ENCODE data around the gene C1GALT1. TPM values are rescaled to one million over a fixed set of nuclear protein-coding genes. Genes with fewer than 3 reads are reported as not detected.

C1GALT1 gene
- total RNA-seq, 1 experiment from 2014 or later: 54.2 TPM

GRCh38 chr7:7181519-7182155, 707 bp upstream of the C1GALT1 start:
- TSS peak; percentile 97 for BruUV-seq (replicated peaks)
- ChIA-PET CTCF (interaction anchor here (0.7 to 1.3 kb wide), 4 partner anchors 69 to 235 kb away, joined by 3 to 4 read pairs (median 4); no protein-coding TSS in a partner anchor), POLR2A (ENCODE audit: unreplicated experiment) (interaction anchor here (0.5 to 0.7 kb wide), 6 partner anchors 20 to 526 kb away, joined by 3 to 6 read pairs (median 3); no protein-coding TSS in a partner anchor)
- Histone ChIP-seq H3K4me2 (peak overlapping the region; percentile 83), H3K4me3 (peak overlapping the region; percentile 67), H3K36me3 (ENCODE audit: low read depth) (peaks cover 7% of the 10 kb centered on the region; the same call in 1 of the 2 replicates), H3K27me3 (ENCODE audit: insufficient read depth, low read depth) (no peaks in the 10 kb centered on the region), H3K9me3 (ENCODE audit: insufficient read depth, low read depth) (no peaks in the 10 kb centered on the region; the same call in 1 of the 2 replicates), H3K27ac (peak overlapping the region; percentile 88), H3F3A (ENCODE audit: insufficient read depth, low read depth) (peaks cover 32% of the 10 kb centered on the region), H2AFZ (peak overlapping the region; percentile 83), H3K4me1 (replicated peaks; ENCODE audit: insufficient read depth) (peaks cover 49% of the 10 kb centered on the region), H4K20me1 (ENCODE audit: insufficient read depth) (no peaks in the 10 kb centered on the region), H3K79me2 (ENCODE audit: low read depth) (peaks cover 35% of the 10 kb centered on the region), H3K9me2 (ENCODE audit: insufficient read depth) (no peaks in the 10 kb centered on the region)
- DNase-seq: peak; percentile 48 to 70
- no peak for TF ChIP-seq EZH2 (IDR thresholded peaks at IDR 0.05; ENCODE audit: low read depth)
- intact Hi-C loops (cut with micrococcal nuclease; ENCODE audit: unreplicated experiment): loop anchor here (1.0 to 10.0 kb wide), 11 partner anchors 59 to 1113 kb away; partner anchors contain the start of genes MIOS and UMAD1

- TSS peak; percentile 49 for BruUV-seq (replicated peaks)
- peak overlapping the region; percentile 49 for H3K27ac ChIP-seq
- H3K27me3 ChIP-seq (ENCODE audit: insufficient read depth, low read depth): no peaks in the 10 kb centered on the region
- H3K4me2 ChIP-seq: peak overlapping the region; percentile 84
- H2AFZ ChIP-seq: peak overlapping the region; percentile 96
- H3K36me3 ChIP-seq (ENCODE audit: low read depth): peaks cover 7% of the 10 kb centered on the region; the same call in 1 of the 2 replicates
- POLR2A ChIA-PET (ENCODE audit: unreplicated experiment): interaction anchor here (0.6 to 0.7 kb wide), 2 partner anchors 165 to 255 kb away, joined by 5 to 12 read pairs; no protein-coding TSS in a partner anchor
- no peaks in the 10 kb centered on the region for H4K20me1 ChIP-seq (ENCODE audit: insufficient read depth)
- H3K4me1 ChIP-seq (replicated peaks; ENCODE audit: insufficient read depth): peaks cover 33% of the 10 kb centered on the region
- CTCF ChIA-PET: interaction anchor here (0.7 kb wide), 2 partner anchors 233 to 253 kb away, joined by 3 to 4 read pairs; no protein-coding TSS in a partner anchor
- H3K9me3 ChIP-seq (ENCODE audit: insufficient read depth, low read depth): no peaks in the 10 kb centered on the region; the same call in 1 of the 2 replicates
- H3F3A ChIP-seq (ENCODE audit: insufficient read depth, low read depth): peaks cover 18% of the 10 kb centered on the region; the same call in 1 of the 2 replicates
- H3K79me2 ChIP-seq (ENCODE audit: low read depth): peaks cover 39% of the 10 kb centered on the region
- no peak for TF ChIP-seq EZH2 (IDR thresholded peaks at IDR 0.05; ENCODE audit: low read depth)
- no peak for TF ChIP-seq CTCF (conservative IDR thresholded peaks at IDR 0.05)
- H3K9me2 ChIP-seq (ENCODE audit: insufficient read depth): no peaks in the 10 kb centered on the region
- H3K4me3 ChIP-seq: peak overlapping the region; percentile 67
- intact Hi-C loops (cut with micrococcal nuclease; ENCODE audit: unreplicated experiment): loop anchor here (2.0 to 10.0 kb wide), 6 partner anchors 58 to 1112 kb away; partner anchors contain the start of gene UMAD1
- peak; percentile 50 to 77 for DNase-seq
Observed at GRCh38 chr7:7183061-7183837, 905 bp downstream of the C1GALT1 start.

GRCh38 chr7:7183838-7184463, 1.6 kb downstream of the C1GALT1 start:
- DNase-seq: no peak
- ChIA-PET POLR2A (ENCODE audit: unreplicated experiment) (interaction anchor here (0.6 to 1.0 kb wide), 4 partner anchors 166 to 813 kb away, joined by 3 to 6 read pairs (median 4); no protein-coding TSS in a partner anchor), CTCF (interaction anchor here (0.7 kb wide), 1 partner anchor 232 kb away, joined by 3 read pairs; no protein-coding TSS in a partner anchor)
- peaks cover 42% of the 10 kb centered on the region for H3K79me2 ChIP-seq (ENCODE audit: low read depth)
- H3K4me1 ChIP-seq (replicated peaks; ENCODE audit: insufficient read depth): peaks cover 26% of the 10 kb centered on the region
- no peak for TF ChIP-seq CTCF (conservative IDR thresholded peaks at IDR 0.05)
- TF ChIP-seq EZH2 (IDR thresholded peaks at IDR 0.05; ENCODE audit: low read depth): no peak
- H3F3A ChIP-seq (ENCODE audit: insufficient read depth, low read depth): peaks cover 17% of the 10 kb centered on the region; the same call in 1 of the 2 replicates
- peaks cover 7% of the 10 kb centered on the region; the same call in 1 of the 2 replicates for H3K36me3 ChIP-seq (ENCODE audit: low read depth)
- H3K4me3 ChIP-seq: peak overlapping the region; percentile 67
- no peaks in the 10 kb centered on the region for H3K9me3 ChIP-seq (ENCODE audit: insufficient read depth, low read depth)
- BruUV-seq (replicated peaks): no TSS peak
- peak overlapping the region; percentile 96; the same call in 1 of the 2 replicates for H2AFZ ChIP-seq
- intact Hi-C loops (cut with micrococcal nuclease; ENCODE audit: unreplicated experiment): loop anchor here (2.0 to 10.0 kb wide), 6 partner anchors 57 to 1111 kb away; partner anchors contain the start of gene UMAD1
- H3K27ac ChIP-seq: peak overlapping the region; percentile 49
- H3K27me3 ChIP-seq (ENCODE audit: insufficient read depth, low read depth): no peaks in the 10 kb centered on the region
- peak overlapping the region; percentile 84 for H3K4me2 ChIP-seq
- H4K20me1 ChIP-seq (ENCODE audit: insufficient read depth): no peaks in the 10 kb centered on the region
- no peaks in the 10 kb centered on the region for H3K9me2 ChIP-seq (ENCODE audit: insufficient read depth)
